Measurements from ENCODE around the gene IKZF3. TPM values are rescaled to one million over a fixed set of nuclear protein-coding genes. Genes with fewer than 3 reads are reported as not detected.

The IKZF3 gene
- total RNA-seq, 4 donors from 2014 or later, result 1.8 to 2.8 (median 2.6) TPM

- intact Hi-C loops (cut with DNase I), result no loop called here
- no peak overlapping the region for H3K27ac ChIP-seq
- no peaks in the 10 kb centered on the region for H3K9me3 ChIP-seq
- no peaks in the 10 kb centered on the region for H3K27me3 ChIP-seq
- H3K4me1 ChIP-seq, result peaks cover 7 to 23% of the 10 kb centered on the region in 2 donors
- peak; percentile 51 to 60 for DNase-seq
- no peak overlapping the region for H3K4me3 ChIP-seq (replicated peaks in 1 of 3)
- H3K36me3 ChIP-seq, result no peaks in the 10 kb centered on the region
- 70 to 75% methylated on average over 8 of the region's 8 CpGs for WGBS, 2 donors
- no peak for TF ChIP-seq POLR2A (IDR thresholded peaks at IDR 0.05)
- TF ChIP-seq, protein P1, sequence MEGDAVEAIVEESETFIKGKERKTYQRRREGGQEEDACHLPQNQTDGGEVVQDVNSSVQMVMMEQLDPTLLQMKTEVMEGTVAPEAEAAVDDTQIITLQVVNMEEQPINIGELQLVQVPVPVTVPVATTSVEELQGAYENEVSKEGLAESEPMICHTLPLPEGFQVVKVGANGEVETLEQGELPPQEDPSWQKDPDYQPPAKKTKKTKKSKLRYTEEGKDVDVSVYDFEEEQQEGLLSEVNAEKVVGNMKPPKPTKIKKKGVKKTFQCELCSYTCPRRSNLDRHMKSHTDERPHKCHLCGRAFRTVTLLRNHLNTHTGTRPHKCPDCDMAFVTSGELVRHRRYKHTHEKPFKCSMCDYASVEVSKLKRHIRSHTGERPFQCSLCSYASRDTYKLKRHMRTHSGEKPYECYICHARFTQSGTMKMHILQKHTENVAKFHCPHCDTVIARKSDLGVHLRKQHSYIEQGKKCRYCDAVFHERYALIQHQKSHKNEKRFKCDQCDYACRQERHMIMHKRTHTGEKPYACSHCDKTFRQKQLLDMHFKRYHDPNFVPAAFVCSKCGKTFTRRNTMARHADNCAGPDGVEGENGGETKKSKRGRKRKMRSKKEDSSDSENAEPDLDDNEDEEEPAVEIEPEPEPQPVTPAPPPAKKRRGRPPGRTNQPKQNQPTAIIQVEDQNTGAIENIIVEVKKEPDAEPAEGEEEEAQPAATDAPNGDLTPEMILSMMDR (IDR thresholded peaks at IDR 0.05), result no peak
Observed at GRCh38 chr17:39845052-39845846, 18.9 kb downstream of the IKZF3 start.

GRCh38 chr17:39841134-39841683 lies 22.9 kb downstream of the IKZF3 start:
- no peak overlapping the region for H3K4me3 ChIP-seq (replicated peaks in 1 of 3)
- H3K36me3 ChIP-seq, result no peaks in the 10 kb centered on the region
- no peak for TF ChIP-seq POLR2A (IDR thresholded peaks at IDR 0.05)
- TF ChIP-seq, protein P1 (IDR thresholded peaks at IDR 0.05), result no peak
- intact Hi-C loops (cut with DNase I), result no loop called here
- no peaks in the 10 kb centered on the region for H3K4me1 ChIP-seq
- no peaks in the 10 kb centered on the region for H3K9me3 ChIP-seq
- 15 to 36% methylated on average over 2 of the region's 2 CpGs for WGBS, 2 donors
- no peak overlapping the region for H3K27ac ChIP-seq
- peak; percentile 19 to 48 for DNase-seq
- no peaks in the 10 kb centered on the region for H3K27me3 ChIP-seq

DNA sequence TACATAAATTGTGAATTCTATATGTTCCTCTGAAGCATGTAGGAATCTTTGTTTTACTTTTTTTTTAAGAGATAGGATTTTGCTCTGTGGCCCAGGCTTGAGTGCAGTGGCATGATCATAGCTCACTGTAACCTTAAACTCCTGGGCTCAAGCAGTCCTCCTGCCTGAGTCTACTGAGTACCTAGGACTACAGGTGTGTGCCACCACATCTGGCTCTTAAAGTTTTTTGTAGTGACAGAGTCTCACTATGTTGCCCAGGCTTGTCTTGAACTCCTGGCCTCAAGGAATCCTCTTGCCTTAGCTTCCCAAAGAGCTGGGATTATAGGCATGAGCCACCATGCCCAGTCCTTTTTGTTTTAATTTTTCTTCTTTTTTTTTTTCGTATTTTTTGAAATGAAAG lies 25.3 kb downstream of the IKZF3 start:
- Histone ChIP-seq H3K27ac (no peak overlapping the region), H3K36me3 (no peaks in the 10 kb centered on the region), H3K9me3 (no peaks in the 10 kb centered on the region), H3K27me3 (no peaks in the 10 kb centered on the region), H3K4me1 (no peaks in the 10 kb centered on the region), H3K4me3 (replicated peaks in 1 of 3) (no peak overlapping the region)
- DNase-seq, result no peak
- no peak for TF ChIP-seq POLR2A (IDR thresholded peaks at IDR 0.05)
- TF ChIP-seq, protein P1 (IDR thresholded peaks at IDR 0.05), result no peak
- intact Hi-C loops (cut with DNase I), result no loop called here
- WGBS, 2 donors, result 71 to 88% methylated on average over 1 of the region's 1 CpG

DNA sequence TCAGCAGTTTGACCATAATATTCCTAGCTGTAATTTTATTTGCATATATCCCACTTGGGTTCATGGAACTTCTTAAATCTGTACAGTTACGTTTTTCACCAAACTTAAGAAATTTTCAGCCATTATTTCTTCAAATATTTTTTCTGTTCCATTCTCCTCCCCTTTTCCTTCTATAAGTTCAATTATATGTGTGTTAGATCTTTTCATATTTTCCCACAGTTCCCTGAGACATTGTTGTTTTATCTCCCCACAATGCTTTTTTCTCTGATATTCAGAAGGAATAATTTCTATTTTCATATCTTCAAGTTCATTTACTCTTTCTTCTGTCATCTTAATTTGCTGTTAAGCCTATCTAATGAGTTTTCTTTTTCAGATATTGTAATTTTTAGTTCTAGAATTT lies 26.1 kb downstream of the IKZF3 start:
- H3K27ac ChIP-seq, result no peak overlapping the region
- H3K27me3 ChIP-seq, result no peaks in the 10 kb centered on the region
- TF ChIP-seq, protein P1 (IDR thresholded peaks at IDR 0.05), result no peak
- TF ChIP-seq POLR2A (IDR thresholded peaks at IDR 0.05), result no peak
- no peaks in the 10 kb centered on the region for H3K4me1 ChIP-seq
- WGBS, 2 donors, result 78 to 90% methylated on average over 1 of the region's 1 CpG
- H3K4me3 ChIP-seq (replicated peaks in 1 of 3), result no peak overlapping the region
- no peaks in the 10 kb centered on the region for H3K36me3 ChIP-seq
- DNase-seq, result no peak
- no peaks in the 10 kb centered on the region for H3K9me3 ChIP-seq
- intact Hi-C loops (cut with DNase I), result no loop called here

GRCh38 chr17:39836117-39836516 lies 28.0 kb downstream of the IKZF3 start:
- Histone ChIP-seq H3K4me1 (no peaks in the 10 kb centered on the region), H3K27ac (no peak overlapping the region), H3K27me3 (no peaks in the 10 kb centered on the region), H3K36me3 (no peaks in the 10 kb centered on the region), H3K9me3 (no peaks in the 10 kb centered on the region), H3K4me3 (replicated peaks in 1 of 3) (no peak overlapping the region)
- no peak for TF ChIP-seq POLR2A (IDR thresholded peaks at IDR 0.05)
- TF ChIP-seq, protein P1 (IDR thresholded peaks at IDR 0.05), result no peak
- DNase-seq, result no peak
- intact Hi-C loops (cut with DNase I), result no loop called here
- 88 to 95% methylated on average over 4 to 6 of the region's 6 CpGs for WGBS, 2 donors

All from thyroid gland (tissue), 4 donors.